HCT116 (cell line): ENCODE results near the gene CORO2A. TPM values are rescaled to one million over a fixed set of nuclear protein-coding genes. Genes with fewer than 3 reads are reported as not detected.

ENCODE experiments used
- ATAC-seq: fragments of 200-7000 bp; cut with Tn5 transposase; 2 replicates; pipeline ENCODE4 v1.9.1; 2020; ENCODE audit warnings: mild to moderate bottlenecking, moderate library complexity
- BruUV-seq: library from RNA; stranded (reverse); fragments of 400-500 nt; replicated peaks from 2 replicates; lab custom pipeline; 2021; lab: Mats Ljungman, UMichigan
- CTCF ChIA-PET: fragments of 300-600 bp; sonication (Branson Sonifier 250); formaldehyde crosslinking; loops from one replicate; lab custom pipeline; 2021; ENCODE audit warnings: antibody characterized with exemption; lab: Charles Lee
- POLR2A ChIA-PET: fragments of 300-600, 350-600 bp; sonication (Branson Sonifier 250); formaldehyde crosslinking; loops from one replicate; lab custom pipeline; 2021; ENCODE audit warnings: antibody characterized with exemption; lab: Charles Lee
- RAD21 ChIA-PET, 2 experiments: fragments of 300-600 bp; sonication (Branson Sonifier 250); formaldehyde crosslinking; loops; one replicate each; lab custom pipeline; 2023; ENCODE audit warnings: low total read pairs in 2 of 2; ENCODE audit not compliant: uncharacterized antibody in 2 of 2, unreplicated experiment in 2 of 2, low non-redundant PET in 1 of 2; lab: Charles Lee
- DNase-seq: peaks from one replicate; pipeline ENCODE4 v3.0.0-alpha.2; 2010; ENCODE audit warnings: low read depth, low spot score
- H2AFZ ChIP-seq: fragments of 200-600 bp; shearing (Covaris generic), sonication (generic); 2 replicates; pipeline ENCODE4 v1.6.1; 2017; ENCODE audit warnings: low read depth, mixed run types, mixed read lengths, antibody characterized with exemption, low read length; ENCODE audit not compliant: poor library complexity, severe bottlenecking
- H3K27ac ChIP-seq: 2 replicates; pipeline ENCODE4 v1.5.1; 2012; ENCODE audit warnings: low read depth, low read length
- H3K27me3 ChIP-seq: fragments of 200-600 bp; sonication (generic); 2 replicates; pipeline ENCODE4 v1.6.1; 2016; ENCODE audit warnings: mixed run types, low read length, mixed read lengths; ENCODE audit not compliant: insufficient read depth
- H3K36me3 ChIP-seq, 2 experiments: fragments of 200-500 bp in 1 of 2; fragments of 200-600 bp in 1 of 2; sonication (Bioruptor generic) in 1 of 2; sonication (generic) in 1 of 2; 2 replicates each; pipeline versions ENCODE4 v1.5.1 to v1.6.1; 2014 to 2016; ENCODE audit warnings: low read length in 2 of 2, inconsistent platforms in 1 of 2, mixed read lengths in 1 of 2, mixed run types in 1 of 2; ENCODE audit not compliant: insufficient read depth in 2 of 2, control insufficient read depth in 1 of 2
- H3K4me1 ChIP-seq, 2 experiments: fragments of 200-600 bp in 1 of 2; sonication (generic) in 1 of 2; 2 replicates each; pipeline versions ENCODE4 v1.5.1 to v1.6.1; 2012 to 2017; ENCODE audit warnings: low read length in 2 of 2, inconsistent platforms in 1 of 2, mild to moderate bottlenecking in 1 of 2, mixed read lengths in 1 of 2, mixed run types in 1 of 2, moderate library complexity in 1 of 2; ENCODE audit not compliant: insufficient read depth in 2 of 2, control insufficient read depth in 1 of 2
- H3K4me2 ChIP-seq: fragments of 200-600 bp; sonication (generic); 2 replicates; pipeline ENCODE4 v1.6.1; 2017; ENCODE audit warnings: mixed run types, low read length, mixed read lengths
- H3K4me3 ChIP-seq, 2 experiments: fragments of 200-600 bp in 1 of 2; sonication (generic) in 1 of 2; replicated peaks in 1 of 2; 2 replicates each; pipeline ENCODE4 v1.5.1; 2011 to 2016; ENCODE audit warnings: low read length in 2 of 2, control low read depth in 1 of 2, low read depth in 1 of 2, mild to moderate bottlenecking in 1 of 2, mixed read lengths in 1 of 2, mixed run types in 1 of 2
- H3K79me2 ChIP-seq: fragments of 200-600 bp; sonication (generic); 2 replicates; pipeline ENCODE4 v1.6.1; 2017; ENCODE audit warnings: mild to moderate bottlenecking, mixed run types, low read length, moderate library complexity, mixed read lengths; ENCODE audit not compliant: insufficient read depth
- H3K9ac ChIP-seq: fragments of 200-600 bp; sonication (generic); 2 replicates; pipeline ENCODE4 v1.6.1; 2016; ENCODE audit warnings: low read length, mixed read lengths
- H3K9me2 ChIP-seq: fragments of 200-600 bp; sonication (generic), shearing (Covaris generic); 2 replicates; pipeline ENCODE4 v1.6.1; 2017; ENCODE audit warnings: mixed run types, mild to moderate bottlenecking, moderate library complexity; ENCODE audit not compliant: insufficient read depth
- H3K9me3 ChIP-seq, 2 experiments: fragments of 200-500 bp in 1 of 2; fragments of 200-600 bp in 1 of 2; sonication (Bioruptor generic) in 1 of 2; sonication (generic) in 1 of 2; 2 replicates each; pipeline ENCODE4 v1.6.1; 2014 to 2017; ENCODE audit warnings: low read length in 2 of 2, mixed read lengths in 2 of 2, inconsistent platforms in 1 of 2, low read depth in 1 of 2, mild to moderate bottlenecking in 1 of 2, mixed run types in 1 of 2, moderate library complexity in 1 of 2; ENCODE audit not compliant: control insufficient read depth in 1 of 2, insufficient read depth in 1 of 2
- H4K20me1 ChIP-seq: fragments of 200-600 bp; sonication (generic), shearing (Covaris generic); 2 replicates; pipeline ENCODE4 v1.6.1; 2017; ENCODE audit warnings: mixed run types, mild to moderate bottlenecking, moderate library complexity; ENCODE audit not compliant: insufficient read depth
- CBX3 ChIP-seq: IDR thresholded peaks from 2 replicates; pipeline ENCODE4 v1.6.1; 2012; ENCODE audit warnings: low read depth
- CEBPB ChIP-seq: IDR thresholded peaks from 2 replicates; pipeline ENCODE4 v1.6.1; 2012; ENCODE audit warnings: low read depth
- EGR1 ChIP-seq: IDR thresholded peaks from 2 replicates; pipeline ENCODE4 v1.6.1; 2012; ENCODE audit warnings: low read depth
- ELF1 ChIP-seq: IDR thresholded peaks from 2 replicates; pipeline ENCODE4 v1.6.1; 2012; ENCODE audit warnings: low read depth, borderline replicate concordance
- EZH2 ChIP-seq: fragments of 200-600 bp; sonication (generic); IDR thresholded peaks from 2 replicates; pipeline ENCODE4 v1.6.1; 2017; ENCODE audit warnings: antibody characterized with exemption, mixed run types
- EZH2phosphoT487 ChIP-seq: fragments of 200-600 bp; IDR thresholded peaks from 2 replicates; pipeline ENCODE4 v1.6.1; 2018; ENCODE audit warnings: antibody characterized with exemption, borderline replicate concordance
- FOSL1 ChIP-seq: IDR thresholded peaks from 2 replicates; pipeline ENCODE4 v1.6.1; 2012; ENCODE audit warnings: low read depth
- JUND ChIP-seq: IDR thresholded peaks from 2 replicates; pipeline ENCODE4 v1.6.1; 2012
- RAD21 ChIP-seq: IDR thresholded peaks from 2 replicates; pipeline ENCODE4 v1.6.1; 2012; ENCODE audit warnings: low read depth, mild to moderate bottlenecking
- SIN3A ChIP-seq: IDR thresholded peaks from 2 replicates; pipeline ENCODE4 v1.6.1; 2012; ENCODE audit warnings: low read depth
- SP1 ChIP-seq: IDR thresholded peaks from 2 replicates; pipeline ENCODE4 v1.6.1; 2012; ENCODE audit warnings: low read depth
- SRF ChIP-seq: IDR thresholded peaks from 2 replicates; pipeline ENCODE4 v1.6.1; 2012; ENCODE audit warnings: low read depth
- ZFX ChIP-seq: fragments of 450-650 bp; IDR thresholded peaks from 2 replicates; pipeline ENCODE4 v1.6.1; 2017
- ZNF274 ChIP-seq: fragments of 200-500 bp; sonication (Bioruptor generic); IDR thresholded peaks from 2 replicates; pipeline ENCODE4 v1.6.1; 2014; ENCODE audit warnings: mild to moderate bottlenecking, low read depth, low read length, inconsistent platforms
- intact Hi-C: fragments of 100-400 bp; cut with micrococcal nuclease; formaldehyde crosslinking; loops from 2 replicates; pipeline ENCODE4 v1.10.0; 2022
- total RNA-seq: library from RNA; stranded (reverse); gene quantifications from one replicate; pipeline ENCODE4 v1.2.1, GENCODE V29; 2021; ENCODE audit not compliant: unreplicated experiment
- TF ChIP-seq, protein P1 (sequence below), 3 experiments: fragments of 200-600 bp in 1 of 3; sonication (generic) in 1 of 3; IDR thresholded peaks in 2 of 3; conservative IDR thresholded peaks in 1 of 3; 2 replicates each; pipeline ENCODE4 v1.5.1; 2012 to 2017; ENCODE audit warnings: low read depth in 2 of 3, low read length in 2 of 3, antibody characterized with exemption in 1 of 3, borderline replicate concordance in 1 of 3, control low read depth in 1 of 3, mild to moderate bottlenecking in 1 of 3, mixed read lengths in 1 of 3, mixed run types in 1 of 3, moderate library complexity in 1 of 3; ENCODE audit not compliant: insufficient read depth in 1 of 3
- TF ChIP-seq, protein P2 (sequence below): IDR thresholded peaks from 2 replicates; pipeline ENCODE4 v1.6.1; 2012

The CORO2A gene
- total RNA-seq, 1 experiment from 2014 or later = 5.7 TPM

DNA sequence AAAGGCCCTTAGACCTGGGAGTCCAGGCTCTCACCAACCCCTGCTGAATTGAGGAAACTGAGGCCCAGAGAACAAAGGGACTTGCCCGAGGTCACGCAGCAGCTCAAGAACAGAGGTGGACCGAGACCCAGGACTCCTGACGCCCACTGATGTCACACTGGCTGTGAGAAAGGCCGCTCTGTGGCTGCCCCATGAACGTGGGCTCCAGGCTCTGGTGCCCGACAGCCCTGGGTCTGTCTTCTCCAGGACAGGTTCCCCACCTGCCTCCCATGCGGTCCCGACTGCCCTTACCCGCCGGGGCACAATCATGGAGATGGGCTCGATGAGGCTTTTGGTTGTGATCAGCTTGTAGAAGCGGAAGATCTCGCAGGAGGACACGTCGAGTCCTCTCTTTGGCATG, 64.1 kb downstream of the CORO2A start:
- BruUV-seq = no TSS peak
- H3K27ac ChIP-seq = no peak overlapping the region
- intact Hi-C loops = no loop called here
- H2AFZ ChIP-seq = no peak overlapping the region
- H3K27me3 ChIP-seq = no peaks in the 10 kb centered on the region
- no peaks in the 10 kb centered on the region for H3K9me3 ChIP-seq
- H3K4me2 ChIP-seq = no peak overlapping the region
- ATAC-seq (no peak), DNase-seq (no peak)
- TF ChIP-seq CEBPB (no peak), EZH2phosphoT487 (no peak), ELF1 (no peak), JUND (no peak), CBX3 (no peak), EZH2 (no peak), EGR1 (no peak), RAD21 (no peak), SIN3A (no peak), ZNF274 (no peak), SP1 (no peak), SRF (no peak), ZFX (no peak), FOSL1 (no peak)
- TF ChIP-seq, protein P1, sequence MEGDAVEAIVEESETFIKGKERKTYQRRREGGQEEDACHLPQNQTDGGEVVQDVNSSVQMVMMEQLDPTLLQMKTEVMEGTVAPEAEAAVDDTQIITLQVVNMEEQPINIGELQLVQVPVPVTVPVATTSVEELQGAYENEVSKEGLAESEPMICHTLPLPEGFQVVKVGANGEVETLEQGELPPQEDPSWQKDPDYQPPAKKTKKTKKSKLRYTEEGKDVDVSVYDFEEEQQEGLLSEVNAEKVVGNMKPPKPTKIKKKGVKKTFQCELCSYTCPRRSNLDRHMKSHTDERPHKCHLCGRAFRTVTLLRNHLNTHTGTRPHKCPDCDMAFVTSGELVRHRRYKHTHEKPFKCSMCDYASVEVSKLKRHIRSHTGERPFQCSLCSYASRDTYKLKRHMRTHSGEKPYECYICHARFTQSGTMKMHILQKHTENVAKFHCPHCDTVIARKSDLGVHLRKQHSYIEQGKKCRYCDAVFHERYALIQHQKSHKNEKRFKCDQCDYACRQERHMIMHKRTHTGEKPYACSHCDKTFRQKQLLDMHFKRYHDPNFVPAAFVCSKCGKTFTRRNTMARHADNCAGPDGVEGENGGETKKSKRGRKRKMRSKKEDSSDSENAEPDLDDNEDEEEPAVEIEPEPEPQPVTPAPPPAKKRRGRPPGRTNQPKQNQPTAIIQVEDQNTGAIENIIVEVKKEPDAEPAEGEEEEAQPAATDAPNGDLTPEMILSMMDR (IDR thresholded peaks at IDR 0.05 in 2 of 3, conservative IDR thresholded peaks at IDR 0.05 in 1 of 3; ENCODE audit: borderline replicate concordance in 1 of 3, insufficient read depth in 1 of 3, low read depth in 2 of 3, low read length in 2 of 3) = no peak
- TF ChIP-seq, protein P2, sequence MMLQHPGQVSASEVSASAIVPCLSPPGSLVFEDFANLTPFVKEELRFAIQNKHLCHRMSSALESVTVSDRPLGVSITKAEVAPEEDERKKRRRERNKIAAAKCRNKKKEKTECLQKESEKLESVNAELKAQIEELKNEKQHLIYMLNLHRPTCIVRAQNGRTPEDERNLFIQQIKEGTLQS = no peak
- no peak overlapping the region for H3K4me3 ChIP-seq
- ChIA-PET RAD21 (no interaction called here), POLR2A (no interaction called here), CTCF (no interaction called here)
- H4K20me1 ChIP-seq = no peaks in the 10 kb centered on the region
- no peak overlapping the region for H3K9ac ChIP-seq
- H3K79me2 ChIP-seq = no peaks in the 10 kb centered on the region
- no peaks in the 10 kb centered on the region for H3K9me2 ChIP-seq
- no peaks in the 10 kb centered on the region for H3K36me3 ChIP-seq
- no peaks in the 10 kb centered on the region for H3K4me1 ChIP-seq
